HCT116 (cell line): ENCODE results near the gene PIK3CA. TPM values are rescaled to one million over a fixed set of nuclear protein-coding genes. Genes with fewer than 3 reads are reported as not detected.

Experiments
- ATAC-seq: fragments of 200-7000 bp; cut with Tn5 transposase; 2 replicates; pipeline ENCODE4 v1.9.1; 2020; ENCODE audit warnings: mild to moderate bottlenecking, moderate library complexity
- BruUV-seq: library from RNA; stranded (reverse); fragments of 400-500 nt; replicated peaks from 2 replicates; lab custom pipeline; 2021; lab: Mats Ljungman, UMichigan
- CTCF ChIA-PET: fragments of 300-600 bp; sonication (Branson Sonifier 250); formaldehyde crosslinking; loops from one replicate; lab custom pipeline; 2021; ENCODE audit warnings: antibody characterized with exemption; lab: Charles Lee
- POLR2A ChIA-PET: fragments of 300-600, 350-600 bp; sonication (Branson Sonifier 250); formaldehyde crosslinking; loops from one replicate; lab custom pipeline; 2021; ENCODE audit warnings: antibody characterized with exemption; lab: Charles Lee
- RAD21 ChIA-PET, 2 experiments: fragments of 300-600 bp; sonication (Branson Sonifier 250); formaldehyde crosslinking; loops; one replicate each; lab custom pipeline; 2023; ENCODE audit warnings: low total read pairs in 2 of 2; ENCODE audit not compliant: uncharacterized antibody in 2 of 2, unreplicated experiment in 2 of 2, low non-redundant PET in 1 of 2; lab: Charles Lee
- DNase-seq: peaks from one replicate; pipeline ENCODE4 v3.0.0-alpha.2; 2010; ENCODE audit warnings: low read depth, low spot score
- H2AFZ ChIP-seq: fragments of 200-600 bp; shearing (Covaris generic), sonication (generic); 2 replicates; pipeline ENCODE4 v1.6.1; 2017; ENCODE audit warnings: low read depth, mixed run types, mixed read lengths, antibody characterized with exemption, low read length; ENCODE audit not compliant: poor library complexity, severe bottlenecking
- H3K27ac ChIP-seq: 2 replicates; pipeline ENCODE4 v1.5.1; 2012; ENCODE audit warnings: low read depth, low read length
- H3K27me3 ChIP-seq: fragments of 200-600 bp; sonication (generic); 2 replicates; pipeline ENCODE4 v1.6.1; 2016; ENCODE audit warnings: mixed run types, low read length, mixed read lengths; ENCODE audit not compliant: insufficient read depth
- H3K36me3 ChIP-seq, 2 experiments: fragments of 200-500 bp in 1 of 2; fragments of 200-600 bp in 1 of 2; sonication (Bioruptor generic) in 1 of 2; sonication (generic) in 1 of 2; 2 replicates each; pipeline versions ENCODE4 v1.5.1 to v1.6.1; 2014 to 2016; ENCODE audit warnings: low read length in 2 of 2, inconsistent platforms in 1 of 2, mixed read lengths in 1 of 2, mixed run types in 1 of 2; ENCODE audit not compliant: insufficient read depth in 2 of 2, control insufficient read depth in 1 of 2
- H3K4me1 ChIP-seq, 2 experiments: fragments of 200-600 bp in 1 of 2; sonication (generic) in 1 of 2; 2 replicates each; pipeline versions ENCODE4 v1.5.1 to v1.6.1; 2012 to 2017; ENCODE audit warnings: low read length in 2 of 2, inconsistent platforms in 1 of 2, mild to moderate bottlenecking in 1 of 2, mixed read lengths in 1 of 2, mixed run types in 1 of 2, moderate library complexity in 1 of 2; ENCODE audit not compliant: insufficient read depth in 2 of 2, control insufficient read depth in 1 of 2
- H3K4me2 ChIP-seq: fragments of 200-600 bp; sonication (generic); 2 replicates; pipeline ENCODE4 v1.6.1; 2017; ENCODE audit warnings: mixed run types, low read length, mixed read lengths
- H3K4me3 ChIP-seq, 2 experiments: fragments of 200-600 bp in 1 of 2; sonication (generic) in 1 of 2; replicated peaks in 1 of 2; 2 replicates each; pipeline ENCODE4 v1.5.1; 2011 to 2016; ENCODE audit warnings: low read length in 2 of 2, control low read depth in 1 of 2, low read depth in 1 of 2, mild to moderate bottlenecking in 1 of 2, mixed read lengths in 1 of 2, mixed run types in 1 of 2
- H3K79me2 ChIP-seq: fragments of 200-600 bp; sonication (generic); 2 replicates; pipeline ENCODE4 v1.6.1; 2017; ENCODE audit warnings: mild to moderate bottlenecking, mixed run types, low read length, moderate library complexity, mixed read lengths; ENCODE audit not compliant: insufficient read depth
- H3K9ac ChIP-seq: fragments of 200-600 bp; sonication (generic); 2 replicates; pipeline ENCODE4 v1.6.1; 2016; ENCODE audit warnings: low read length, mixed read lengths
- H3K9me2 ChIP-seq: fragments of 200-600 bp; sonication (generic), shearing (Covaris generic); 2 replicates; pipeline ENCODE4 v1.6.1; 2017; ENCODE audit warnings: mixed run types, mild to moderate bottlenecking, moderate library complexity; ENCODE audit not compliant: insufficient read depth
- H3K9me3 ChIP-seq, 2 experiments: fragments of 200-500 bp in 1 of 2; fragments of 200-600 bp in 1 of 2; sonication (Bioruptor generic) in 1 of 2; sonication (generic) in 1 of 2; 2 replicates each; pipeline ENCODE4 v1.6.1; 2014 to 2017; ENCODE audit warnings: low read length in 2 of 2, mixed read lengths in 2 of 2, inconsistent platforms in 1 of 2, low read depth in 1 of 2, mild to moderate bottlenecking in 1 of 2, mixed run types in 1 of 2, moderate library complexity in 1 of 2; ENCODE audit not compliant: control insufficient read depth in 1 of 2, insufficient read depth in 1 of 2
- H4K20me1 ChIP-seq: fragments of 200-600 bp; sonication (generic), shearing (Covaris generic); 2 replicates; pipeline ENCODE4 v1.6.1; 2017; ENCODE audit warnings: mixed run types, mild to moderate bottlenecking, moderate library complexity; ENCODE audit not compliant: insufficient read depth
- ELF1 ChIP-seq: IDR thresholded peaks from 2 replicates; pipeline ENCODE4 v1.6.1; 2012; ENCODE audit warnings: low read depth, borderline replicate concordance
- POLR2AphosphoS5 ChIP-seq: IDR thresholded peaks from 2 replicates; pipeline ENCODE4 v1.6.1; 2011; ENCODE audit warnings: mild to moderate bottlenecking, low read depth, low read length, moderate library complexity
- SP1 ChIP-seq: IDR thresholded peaks from 2 replicates; pipeline ENCODE4 v1.6.1; 2012; ENCODE audit warnings: low read depth
- ZFX ChIP-seq: fragments of 450-650 bp; IDR thresholded peaks from 2 replicates; pipeline ENCODE4 v1.6.1; 2017
- ZNF274 ChIP-seq: fragments of 200-500 bp; sonication (Bioruptor generic); IDR thresholded peaks from 2 replicates; pipeline ENCODE4 v1.6.1; 2014; ENCODE audit warnings: mild to moderate bottlenecking, low read depth, low read length, inconsistent platforms
- intact Hi-C: fragments of 100-400 bp; cut with micrococcal nuclease; formaldehyde crosslinking; loops from 2 replicates; pipeline ENCODE4 v1.10.0; 2022
- total RNA-seq: library from RNA; stranded (reverse); gene quantifications from one replicate; pipeline ENCODE4 v1.2.1, GENCODE V29; 2021; ENCODE audit not compliant: unreplicated experiment
- TF ChIP-seq, protein P1 (sequence below), 3 experiments: fragments of 200-600 bp in 1 of 3; sonication (generic) in 1 of 3; IDR thresholded peaks in 2 of 3; conservative IDR thresholded peaks in 1 of 3; 2 replicates each; pipeline ENCODE4 v1.5.1; 2012 to 2017; ENCODE audit warnings: low read depth in 2 of 3, low read length in 2 of 3, antibody characterized with exemption in 1 of 3, borderline replicate concordance in 1 of 3, control low read depth in 1 of 3, mild to moderate bottlenecking in 1 of 3, mixed read lengths in 1 of 3, mixed run types in 1 of 3, moderate library complexity in 1 of 3; ENCODE audit not compliant: insufficient read depth in 1 of 3

PIK3CA gene
- total RNA-seq, 1 experiment from 2014 or later: 17.9 TPM

DNA sequence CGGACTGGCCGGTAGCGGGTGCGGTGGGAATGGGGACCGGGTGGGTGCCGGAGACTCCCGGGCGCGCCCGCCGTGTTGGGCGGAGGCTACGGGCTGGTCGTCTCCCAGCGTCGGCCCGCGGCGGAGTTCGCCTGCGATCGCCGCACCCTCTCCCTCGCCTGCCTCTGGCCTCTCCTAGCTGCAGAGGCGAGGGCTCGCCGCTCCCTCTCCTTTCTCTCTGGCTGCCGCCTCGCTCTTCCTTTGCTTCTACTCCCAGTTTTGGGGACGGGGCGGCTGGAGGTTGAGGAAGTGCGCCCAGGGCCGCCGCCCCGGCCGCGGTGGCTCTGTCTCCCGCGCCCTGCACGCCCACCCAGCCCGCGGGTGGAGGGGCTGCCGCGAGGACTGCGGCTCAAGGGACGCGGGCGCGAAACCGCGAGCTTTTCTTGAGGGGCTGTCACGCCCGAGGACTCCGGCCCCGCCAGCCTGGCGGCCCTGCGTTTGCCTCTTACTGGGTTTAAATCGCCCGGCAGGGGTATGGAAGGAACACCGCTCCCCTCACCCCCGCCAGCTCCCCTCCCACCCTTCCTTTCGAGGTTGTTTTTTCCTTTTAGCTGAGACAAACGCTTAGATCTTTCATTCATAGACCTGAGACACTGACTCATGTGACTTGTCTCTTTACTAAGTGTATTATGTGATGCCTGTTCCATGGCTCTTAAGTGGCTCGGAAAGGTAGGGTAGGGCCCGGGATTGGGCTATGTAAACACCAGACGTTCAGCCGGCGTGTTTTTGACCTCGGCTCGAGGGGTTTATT, 654 bp downstream of the PIK3CA start:
- Histone ChIP-seq H3K27me3 (no peaks in the 10 kb centered on the region), H3K9me2 (no peaks in the 10 kb centered on the region), H3K27ac (peak overlapping the region; percentile 77), H3K79me2 (peaks cover 44% of the 10 kb centered on the region), H3K9ac (peak overlapping the region; percentile 69), H3K4me1 (peaks cover 0 to 14% of the 10 kb centered on the region in 2 experiments; a peak in 3 of 4 replicates), H4K20me1 (no peaks in the 10 kb centered on the region), H3K36me3 (no peaks in the 10 kb centered on the region), H3K4me2 (peak overlapping the region; percentile 91), H2AFZ (peak overlapping the region; percentile 26), H3K4me3 (peak overlapping the region; percentile 65 to 84), H3K9me3 (no peaks in the 10 kb centered on the region)
- BruUV-seq: no TSS peak
- intact Hi-C loops: loop anchor here (2.0 kb wide), 1 partner anchor 456 kb away; the partner anchor contains the start of genes MRPL47 and NDUFB5
- CTCF ChIA-PET: interaction anchor here (0.9 to 1.6 kb wide), 2 partner anchors 166 to 173 kb away, joined by 3 to 4 read pairs; no protein-coding TSS in a partner anchor
- POLR2A ChIA-PET: no interaction called here
- RAD21 ChIA-PET: interaction anchor here in 1 of 2 experiments (1.2 kb wide), 1 partner anchor 167 kb away, joined by 3 read pairs; no protein-coding TSS in a partner anchor
- ATAC-seq (peak; percentile 63), DNase-seq (no peak)
- TF ChIP-seq ELF1 (no peak), ZFX (peak; percentile 72)

DNA sequence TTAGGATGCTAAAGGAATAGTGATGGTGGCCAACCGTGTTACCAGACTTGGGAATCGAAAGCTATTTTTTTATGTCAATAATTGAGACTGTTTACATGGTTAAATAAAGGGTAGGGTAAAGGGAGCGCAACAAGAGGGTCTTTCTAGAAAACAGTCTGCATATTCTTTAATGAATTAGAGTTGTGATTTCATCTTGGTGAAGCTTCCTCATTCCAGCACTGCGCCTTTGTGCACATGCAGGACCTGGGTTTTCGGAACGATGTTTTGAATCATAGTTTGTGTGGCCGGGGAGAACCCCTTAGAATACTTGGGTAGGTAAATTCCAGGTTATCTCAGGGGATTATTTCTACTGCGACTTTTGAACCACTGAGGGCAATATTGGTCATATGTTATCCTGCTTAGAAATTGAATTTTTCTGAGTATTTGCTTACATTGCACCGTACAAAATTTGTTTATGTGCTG, 1.3 kb downstream of the PIK3CA start:
- TF ChIP-seq, protein P1, sequence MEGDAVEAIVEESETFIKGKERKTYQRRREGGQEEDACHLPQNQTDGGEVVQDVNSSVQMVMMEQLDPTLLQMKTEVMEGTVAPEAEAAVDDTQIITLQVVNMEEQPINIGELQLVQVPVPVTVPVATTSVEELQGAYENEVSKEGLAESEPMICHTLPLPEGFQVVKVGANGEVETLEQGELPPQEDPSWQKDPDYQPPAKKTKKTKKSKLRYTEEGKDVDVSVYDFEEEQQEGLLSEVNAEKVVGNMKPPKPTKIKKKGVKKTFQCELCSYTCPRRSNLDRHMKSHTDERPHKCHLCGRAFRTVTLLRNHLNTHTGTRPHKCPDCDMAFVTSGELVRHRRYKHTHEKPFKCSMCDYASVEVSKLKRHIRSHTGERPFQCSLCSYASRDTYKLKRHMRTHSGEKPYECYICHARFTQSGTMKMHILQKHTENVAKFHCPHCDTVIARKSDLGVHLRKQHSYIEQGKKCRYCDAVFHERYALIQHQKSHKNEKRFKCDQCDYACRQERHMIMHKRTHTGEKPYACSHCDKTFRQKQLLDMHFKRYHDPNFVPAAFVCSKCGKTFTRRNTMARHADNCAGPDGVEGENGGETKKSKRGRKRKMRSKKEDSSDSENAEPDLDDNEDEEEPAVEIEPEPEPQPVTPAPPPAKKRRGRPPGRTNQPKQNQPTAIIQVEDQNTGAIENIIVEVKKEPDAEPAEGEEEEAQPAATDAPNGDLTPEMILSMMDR (IDR thresholded peaks at IDR 0.05 in 2 of 3, conservative IDR thresholded peaks at IDR 0.05 in 1 of 3; ENCODE audit: borderline replicate concordance in 1 of 3, insufficient read depth in 1 of 3, low read depth in 2 of 3, low read length in 2 of 3): no peak
- TF ChIP-seq SP1: no peak
- no peak for TF ChIP-seq ZNF274
- TF ChIP-seq POLR2AphosphoS5: no peak
- peaks cover 44% of the 10 kb centered on the region for H3K79me2 ChIP-seq
- no peak overlapping the region for H3K27ac ChIP-seq
- no peak overlapping the region for H2AFZ ChIP-seq
- intact Hi-C loops: loop anchor here (2.0 kb wide), 1 partner anchor 455 kb away; the partner anchor contains the start of genes MRPL47 and NDUFB5
- DNase-seq (no peak), ATAC-seq (no peak)
- no TSS peak for BruUV-seq
- no peaks in the 10 kb centered on the region for H3K9me2 ChIP-seq
- H3K36me3 ChIP-seq: no peaks in the 10 kb centered on the region
- CTCF ChIA-PET: interaction anchor here (0.9 kb wide), 1 partner anchor 172 kb away, joined by 3 read pairs; no protein-coding TSS in a partner anchor
- H3K9me3 ChIP-seq: no peaks in the 10 kb centered on the region
- H3K27me3 ChIP-seq: no peaks in the 10 kb centered on the region
- peak overlapping the region; percentile 65 to 84 for H3K4me3 ChIP-seq
- POLR2A ChIA-PET: no interaction called here
- H4K20me1 ChIP-seq: no peaks in the 10 kb centered on the region
- RAD21 ChIA-PET: no interaction called here
- peaks cover 0 to 14% of the 10 kb centered on the region in 2 experiments; a peak in 3 of 4 replicates for H3K4me1 ChIP-seq
- H3K9ac ChIP-seq: peak overlapping the region; percentile 69
- H3K4me2 ChIP-seq: peak overlapping the region; percentile 91
